CMK (cell line): ENCODE data around the gene NRP2.
A peak's percentile ranks its signal among the peaks of the same experiment; 100 is the strongest.

Source experiments
- DNase-seq: peaks from one replicate; pipeline ENCODE4 v3.0.0-alpha.2; 2010; ENCODE audit warnings: low read depth

Gene NRP2

DNA sequence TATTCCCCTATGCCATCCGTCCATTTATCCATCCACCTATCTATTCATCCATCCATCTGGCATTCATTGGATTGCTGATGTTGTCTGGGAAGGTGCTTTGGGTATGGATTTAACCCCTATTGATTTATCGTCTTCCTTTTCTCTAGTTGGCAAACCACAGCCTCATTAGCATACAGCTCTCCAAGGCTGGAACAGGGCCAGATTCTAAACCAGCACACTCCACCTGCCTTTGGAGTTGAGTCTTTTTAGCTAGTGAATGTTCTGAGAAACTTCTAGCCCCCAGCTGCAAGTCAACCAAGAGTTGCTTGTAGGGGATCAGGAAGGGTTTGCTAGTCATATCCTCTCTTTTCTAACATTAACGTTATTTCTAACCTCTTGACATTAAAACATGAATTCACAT lies 90.7 kb downstream of the NRP2 start:
- no peak for DNase-seq

DNA sequence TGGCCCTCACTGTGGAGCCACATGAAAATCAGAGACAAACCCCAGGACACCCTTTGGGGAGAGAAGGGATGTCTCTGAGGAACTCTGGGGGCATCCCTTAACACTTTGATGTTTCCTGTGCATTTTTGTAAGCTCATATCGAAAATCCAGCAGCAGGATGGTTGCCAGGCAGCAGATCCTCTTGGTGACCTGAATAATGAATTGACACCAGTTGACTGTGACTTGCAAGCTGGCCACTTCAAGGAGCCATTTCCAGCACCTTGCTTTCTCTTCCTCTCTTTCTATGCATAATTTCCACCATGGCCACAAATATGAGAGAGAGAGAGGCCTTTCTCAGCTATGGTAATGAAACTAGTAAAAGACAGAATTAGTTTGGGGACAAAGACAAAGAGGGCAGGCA lies 91.7 kb downstream of the NRP2 start:
- DNase-seq: no peak

DNA sequence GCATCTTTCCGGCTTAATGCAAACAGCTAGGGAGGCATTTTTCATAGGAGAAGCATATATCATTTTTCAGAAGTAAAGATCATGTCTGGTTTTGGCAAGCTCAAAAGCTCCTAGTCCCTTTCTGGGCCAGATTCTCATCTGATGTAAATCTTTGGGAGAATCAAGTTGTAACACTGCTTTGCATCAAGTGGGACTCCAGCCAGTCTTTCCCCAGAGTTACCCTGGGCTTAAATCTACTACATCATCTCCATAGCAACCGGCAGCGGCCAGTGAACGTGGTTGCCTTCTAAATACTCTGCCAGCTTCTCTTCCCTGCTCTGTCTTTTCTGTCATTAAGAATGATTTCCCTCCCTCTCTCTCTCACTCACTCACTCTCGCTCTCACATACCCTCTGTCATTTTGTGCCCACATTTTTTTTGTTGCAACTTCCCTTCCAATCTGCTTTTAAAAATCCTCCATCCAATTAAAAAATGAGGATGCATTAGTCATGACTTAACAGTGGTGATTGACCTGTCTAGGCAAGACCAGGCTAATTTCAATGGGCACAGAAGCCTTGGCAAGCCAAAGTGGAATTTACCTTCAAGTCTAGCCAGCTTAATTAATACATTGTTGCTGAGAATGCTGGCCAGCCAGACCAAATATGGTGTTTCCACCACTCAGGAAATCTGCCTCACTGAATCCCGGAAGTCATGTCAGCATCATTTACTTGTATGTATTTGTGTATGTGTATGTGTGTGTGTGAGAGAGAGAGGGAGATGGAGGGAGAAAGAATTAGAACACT lies 93.0 kb downstream of the NRP2 start:
- DNase-seq: no peak

DNA sequence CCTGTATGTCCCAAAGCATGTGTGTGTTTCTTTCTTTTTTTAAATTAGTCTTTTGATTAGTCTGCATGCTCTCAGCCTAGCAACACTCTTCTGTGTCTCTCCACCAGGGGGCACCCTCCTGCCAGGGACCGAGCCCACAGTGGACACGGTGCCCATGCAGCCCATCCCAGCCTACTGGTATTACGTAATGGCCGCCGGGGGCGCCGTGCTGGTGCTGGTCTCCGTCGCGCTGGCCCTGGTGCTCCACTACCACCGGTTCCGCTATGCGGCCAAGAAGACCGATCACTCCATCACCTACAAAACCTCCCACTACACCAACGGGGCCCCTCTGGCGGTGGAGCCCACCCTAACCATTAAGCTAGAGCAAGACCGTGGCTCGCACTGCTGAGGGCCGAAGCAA lies 93.8 kb downstream of the NRP2 start:
- peak; percentile 22 for DNase-seq

DNA sequence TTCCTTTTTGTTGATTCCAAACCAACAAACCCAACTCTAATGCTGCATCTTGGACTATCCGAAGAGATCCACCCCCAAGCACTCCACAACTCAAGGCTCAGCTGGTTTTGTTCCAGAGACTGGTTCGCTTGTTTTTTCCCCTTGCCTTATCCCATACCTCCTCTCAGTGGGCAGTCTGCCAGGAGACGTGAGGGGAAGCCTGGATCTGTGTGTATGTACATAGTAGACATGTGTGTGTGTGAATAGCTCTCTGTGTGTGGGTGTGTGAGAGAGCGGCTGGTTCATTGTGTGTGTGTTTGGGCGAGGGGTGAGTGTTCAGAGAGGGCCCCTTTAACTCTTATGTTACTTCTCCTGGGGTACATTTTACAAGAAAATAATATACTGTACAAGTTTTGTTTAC lies 94.4 kb downstream of the NRP2 start:
- no peak for DNase-seq

DNA sequence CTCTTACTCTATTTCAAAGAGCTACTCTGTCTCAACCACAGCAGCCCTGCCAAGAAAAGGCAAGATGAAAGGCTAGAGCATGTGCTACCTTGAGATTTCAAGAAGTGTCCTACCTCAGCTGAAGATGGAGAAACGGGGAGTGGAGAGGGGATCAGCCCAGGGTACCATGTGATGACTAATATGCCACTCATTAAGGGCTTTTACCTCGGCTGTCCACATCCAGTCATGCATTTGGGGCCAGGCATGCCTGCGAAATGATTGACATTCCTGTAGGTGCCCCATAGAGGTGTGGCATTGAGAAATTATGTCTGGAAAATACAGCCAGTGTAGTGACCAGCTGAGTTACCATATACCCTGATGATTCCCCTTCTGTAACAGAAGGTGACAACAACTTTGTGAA lies 96.1 kb downstream of the NRP2 start:
- DNase-seq: no peak

DNA sequence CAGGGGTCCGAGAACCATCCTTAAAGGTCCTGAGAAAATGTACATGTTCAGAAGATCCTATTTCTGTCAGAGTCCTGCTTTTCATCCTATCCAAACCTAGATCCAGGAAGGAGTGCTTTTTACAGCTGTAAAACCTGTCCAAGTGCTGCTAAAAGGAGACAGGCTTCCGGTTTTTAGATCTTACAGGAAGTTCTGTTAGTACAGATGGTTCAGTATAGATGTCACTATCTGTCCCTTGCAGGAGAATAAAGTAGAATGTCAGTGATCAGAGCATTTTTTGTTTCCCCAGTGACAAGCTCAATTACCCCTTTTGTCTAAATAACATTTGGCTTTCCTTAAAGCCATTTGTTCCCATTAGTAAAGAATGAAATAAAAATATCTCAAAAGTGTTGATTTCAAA lies 98.3 kb downstream of the NRP2 start:
- peak; percentile 68 for DNase-seq

DNA sequence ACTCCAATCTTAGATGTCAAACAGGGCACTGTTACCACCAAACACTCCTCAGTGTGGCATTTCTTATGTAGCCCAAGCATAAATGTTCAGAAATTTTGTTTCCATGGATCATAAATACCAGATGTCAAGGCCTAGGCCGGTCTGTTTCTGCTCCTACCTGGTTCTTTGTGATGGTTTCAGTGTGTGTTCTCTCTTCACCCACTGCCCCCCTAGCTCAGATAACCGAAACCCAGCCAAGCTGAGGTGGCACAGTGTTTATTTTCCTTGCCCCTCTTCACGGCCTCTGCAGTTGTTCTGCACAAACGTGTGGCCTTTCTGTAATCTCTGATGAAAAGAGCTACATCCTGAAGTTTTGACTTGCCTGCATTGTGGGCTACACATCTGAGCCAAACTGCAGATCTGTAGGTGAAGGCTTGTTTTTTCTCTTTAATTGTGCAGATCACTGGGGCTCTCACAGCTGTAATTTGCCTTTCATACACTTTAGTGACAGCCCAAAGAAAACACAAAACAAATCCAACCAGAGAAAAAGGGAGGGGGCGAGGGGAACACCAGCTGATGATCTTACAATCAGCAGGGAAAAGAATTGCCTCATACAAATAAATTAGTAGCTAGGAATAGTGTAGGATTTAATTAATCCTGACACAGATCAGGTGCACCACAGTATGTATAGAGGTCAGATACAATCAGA lies 99.1 kb downstream of the NRP2 start:
- DNase-seq: no peak

DNA sequence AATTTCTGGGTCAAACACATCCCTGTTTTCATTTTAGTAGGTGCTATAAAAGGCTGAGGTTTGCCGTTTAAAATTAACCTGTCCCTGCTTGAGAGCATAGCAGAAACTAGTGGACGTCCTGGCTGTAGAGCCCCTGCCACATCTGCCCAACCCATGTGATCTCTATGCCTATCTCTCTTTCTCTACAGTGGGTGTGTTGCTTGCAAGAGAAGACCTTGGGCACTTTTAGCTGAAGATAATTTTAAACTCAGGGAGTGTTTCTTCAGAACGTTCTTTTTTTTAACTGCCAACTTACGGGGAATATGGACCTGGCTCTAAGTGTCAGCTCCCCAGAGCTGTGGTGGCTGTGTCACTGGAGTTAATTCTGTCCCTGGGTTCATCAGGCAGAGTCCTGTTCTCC lies 100.6 kb downstream of the NRP2 start:
- no peak for DNase-seq

DNA sequence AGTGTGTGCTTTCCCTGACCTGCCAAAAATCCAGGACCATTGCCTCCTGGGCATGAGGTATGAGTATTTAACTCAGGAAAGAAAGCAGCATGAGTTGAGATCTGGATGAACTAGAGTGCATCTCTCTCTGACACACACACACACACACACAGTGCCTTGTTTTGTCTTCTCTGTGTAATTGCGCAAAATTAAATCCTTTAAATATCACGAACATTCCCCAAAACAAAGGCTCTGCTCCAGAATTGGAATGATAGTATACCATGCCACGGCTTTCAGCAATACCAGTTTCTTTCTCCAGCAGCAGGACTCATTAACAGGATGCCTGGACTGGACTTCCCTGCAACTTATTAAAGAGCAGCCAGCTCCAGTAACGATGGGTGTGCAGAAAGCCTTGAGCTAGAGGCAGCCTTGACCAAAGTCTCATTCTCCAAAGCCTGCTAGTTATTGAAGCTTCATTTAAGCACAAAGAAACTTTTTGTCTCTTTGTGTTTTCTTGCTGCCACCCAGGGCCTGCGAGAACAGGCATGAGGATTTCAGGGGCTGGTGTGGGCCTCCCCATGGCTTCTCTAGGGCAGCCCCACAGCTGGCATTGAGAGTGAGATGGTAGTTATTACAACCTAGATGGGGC lies 101.7 kb downstream of the NRP2 start:
- no peak for DNase-seq

DNA sequence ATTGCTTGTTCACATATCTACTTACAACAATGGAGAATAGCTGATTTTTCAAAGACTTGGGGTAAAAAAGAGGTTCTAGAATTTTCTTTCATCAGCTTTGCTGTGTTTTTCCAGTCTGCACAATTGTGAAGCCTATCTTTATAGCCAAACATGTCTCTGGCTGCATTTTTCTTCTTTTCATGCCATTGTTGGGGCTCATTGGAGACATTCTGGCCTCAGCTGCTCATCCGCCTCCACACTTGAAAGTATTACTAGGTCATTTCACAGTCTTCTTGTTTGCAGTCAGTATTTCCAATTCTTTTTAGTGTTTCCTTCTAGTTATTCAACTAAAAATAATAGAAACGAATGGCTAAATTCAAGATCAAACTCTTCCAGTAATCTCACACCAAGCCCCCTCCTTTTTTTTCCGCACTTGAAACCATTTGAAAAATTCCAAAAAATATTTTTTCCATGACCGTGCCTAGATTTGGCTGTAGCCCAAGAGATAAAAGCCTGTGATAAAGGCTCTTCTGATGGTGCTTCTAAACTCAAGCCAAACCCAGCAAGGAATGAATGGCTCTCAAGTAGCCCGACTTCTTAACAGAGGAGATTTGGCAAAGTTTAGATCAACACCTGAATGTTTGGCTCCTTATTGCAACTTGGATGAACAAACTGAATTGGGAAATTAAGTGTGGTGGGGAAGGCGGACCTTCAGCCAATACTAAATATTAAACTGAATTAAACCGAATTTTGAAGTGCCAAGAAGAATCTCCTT lies 103.4 kb downstream of the NRP2 start:
- DNase-seq: no peak

DNA sequence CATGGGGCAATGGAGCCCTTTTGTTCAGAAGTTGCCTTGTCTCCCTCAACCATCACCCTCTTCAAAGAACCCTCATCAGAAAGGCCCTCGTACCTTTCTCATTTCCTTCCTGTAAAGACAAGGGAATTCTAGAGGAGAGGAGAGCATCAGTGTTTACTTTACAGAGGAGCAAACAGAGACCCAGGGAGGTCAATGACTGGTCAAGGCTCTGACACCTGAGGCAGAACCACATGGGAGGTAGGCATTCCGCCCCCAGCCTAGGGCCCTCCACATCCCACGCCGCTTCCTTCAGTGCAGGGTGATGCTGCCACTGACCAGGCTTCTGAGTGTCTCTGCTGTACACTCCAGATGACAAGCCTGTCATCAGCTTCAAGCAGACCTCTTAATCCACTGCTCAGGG lies 104.7 kb downstream of the NRP2 start:
- no peak for DNase-seq

DNA sequence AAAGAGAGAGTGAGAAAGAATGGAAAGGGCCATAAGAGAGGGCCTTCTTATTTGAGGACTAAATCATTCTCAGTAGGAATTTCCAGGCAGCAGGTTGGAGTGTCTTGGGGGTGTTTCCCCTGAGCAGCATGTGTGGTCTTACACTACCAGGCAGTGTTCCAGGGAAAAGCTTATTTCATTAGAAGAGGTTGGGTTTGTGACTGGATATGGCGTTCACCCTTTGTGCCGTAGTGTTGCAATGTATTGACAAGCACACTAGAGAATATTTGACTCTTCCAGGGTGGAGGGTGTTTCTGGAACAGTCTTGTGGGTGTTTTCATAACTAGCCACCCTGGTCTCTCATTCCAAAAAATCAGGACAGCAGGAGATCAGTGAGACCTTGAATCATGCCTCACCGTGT lies 105.5 kb downstream of the NRP2 start:
- DNase-seq: no peak

DNA sequence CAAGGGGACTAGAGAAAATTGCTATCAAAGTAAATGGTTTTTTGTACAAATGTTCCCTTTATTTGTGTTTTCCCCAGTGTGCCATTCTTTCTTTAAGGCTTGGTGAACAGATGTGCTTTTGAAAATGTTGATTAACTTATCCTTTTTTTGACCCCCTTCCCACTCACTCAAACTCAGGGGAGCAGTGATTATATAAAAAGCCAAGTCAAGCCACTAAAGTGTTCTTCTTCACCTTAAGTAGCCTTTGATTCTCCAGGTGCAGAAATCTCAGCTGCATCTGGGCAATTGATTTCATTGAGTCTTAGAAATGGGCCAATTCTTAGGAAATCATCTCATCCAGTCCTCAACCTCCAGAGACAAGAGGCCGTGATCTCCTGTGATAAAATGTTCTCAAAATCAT lies 107.6 kb downstream of the NRP2 start:
- DNase-seq: no peak

DNA sequence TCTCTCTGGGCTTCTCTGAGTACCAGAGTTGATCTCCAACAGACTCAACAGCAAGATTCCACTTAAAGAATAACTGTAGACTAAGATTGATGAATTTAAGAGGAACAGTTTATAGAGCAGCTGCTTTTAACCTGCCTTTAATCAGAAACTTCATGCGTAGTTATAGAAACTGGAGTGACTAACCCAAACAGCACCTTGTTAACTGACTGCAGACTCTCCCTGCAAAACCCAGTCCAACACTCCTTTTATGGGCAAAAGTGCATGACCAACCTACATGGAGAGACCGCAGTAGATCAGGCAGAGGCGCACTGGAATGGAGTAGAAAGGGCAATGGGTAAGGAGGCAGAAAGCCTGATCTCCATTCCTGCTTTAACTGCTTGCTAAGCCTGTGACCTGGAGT lies 110.6 kb downstream of the NRP2 start:
- DNase-seq: no peak

DNA sequence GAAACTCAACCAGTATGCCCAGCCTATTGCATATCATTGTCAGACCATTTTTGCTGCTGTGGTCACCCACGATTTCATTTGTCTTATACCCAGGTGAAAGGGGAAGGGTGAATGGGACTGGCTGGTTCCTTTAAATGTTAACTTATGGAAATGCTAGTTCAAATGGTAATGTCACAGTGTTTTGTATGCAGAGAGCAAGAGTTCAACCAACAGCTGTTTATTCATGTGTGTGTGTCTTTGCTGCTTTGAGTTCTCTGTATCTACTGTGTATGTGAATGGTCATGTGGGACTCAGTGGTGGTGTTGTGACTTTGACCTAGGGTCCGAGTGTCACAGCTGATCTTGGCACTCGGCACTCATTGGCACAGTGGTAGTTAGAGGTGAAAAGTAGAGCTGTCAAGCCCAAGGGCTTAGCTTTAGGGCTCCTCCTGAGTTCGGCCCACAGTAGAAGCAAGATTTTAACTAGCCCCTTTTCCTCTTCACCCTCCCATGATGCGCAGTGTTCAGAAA lies 114.6 kb downstream of the NRP2 start:
- DNase-seq: no peak

DNA sequence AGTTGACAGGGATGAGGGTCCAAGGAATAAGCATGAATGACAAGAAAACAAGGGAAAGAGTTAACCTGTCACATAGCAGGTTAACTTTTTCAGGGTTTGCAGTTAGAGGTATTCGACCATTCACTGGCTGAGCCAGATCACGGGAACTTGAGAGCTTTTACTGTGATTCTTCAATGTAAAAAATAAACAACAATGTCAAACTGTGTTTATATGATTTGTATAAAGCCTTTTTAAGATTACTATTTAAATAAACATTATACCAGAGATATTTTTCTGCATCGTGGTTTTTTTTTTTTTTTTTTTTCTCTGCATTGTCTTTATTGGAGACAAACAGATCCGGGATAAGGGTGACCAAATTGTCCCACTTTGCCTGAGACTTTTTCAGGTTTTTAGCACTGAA lies 115.6 kb downstream of the NRP2 start:
- no peak for DNase-seq

DNA sequence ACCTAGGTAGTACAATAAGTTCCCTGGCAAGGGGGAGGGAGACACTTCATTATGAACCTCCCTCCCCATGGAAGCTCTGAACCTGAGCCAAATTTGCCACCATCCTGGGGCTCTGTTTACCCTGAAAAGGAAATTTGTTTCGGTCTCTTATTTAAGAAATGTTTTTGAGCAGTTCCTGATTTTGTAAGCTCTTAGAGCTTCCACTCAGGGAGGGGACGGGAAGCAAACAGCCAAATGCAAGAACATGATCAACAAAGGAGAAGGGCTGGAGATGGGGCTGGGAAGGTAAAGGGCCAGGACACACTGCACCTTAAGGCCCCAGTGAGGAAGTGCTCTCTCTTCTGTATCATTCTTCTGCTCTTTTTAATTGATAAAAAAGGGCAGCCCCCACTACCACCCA lies 117.9 kb downstream of the NRP2 start:
- no peak for DNase-seq

DNA sequence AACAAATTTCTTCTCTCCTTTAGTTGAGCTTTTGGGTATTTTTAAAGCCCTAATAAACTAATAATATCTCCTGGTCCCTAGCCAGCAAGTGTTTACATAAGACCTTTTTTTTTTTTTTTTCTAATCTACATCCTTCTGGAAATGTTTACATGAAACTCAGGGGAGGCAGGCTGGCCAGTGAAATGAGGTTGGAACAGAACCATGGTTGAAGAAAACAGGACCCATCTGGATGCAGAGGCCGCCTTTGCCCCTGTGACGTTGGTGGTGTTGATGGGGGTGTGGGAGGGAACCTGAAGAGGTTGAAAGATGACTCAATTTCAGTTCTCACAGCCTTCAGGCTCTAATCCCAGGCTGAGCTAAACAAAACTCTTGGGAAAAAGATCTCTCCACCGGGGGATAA lies 118.5 kb downstream of the NRP2 start:
- DNase-seq: no peak

DNA sequence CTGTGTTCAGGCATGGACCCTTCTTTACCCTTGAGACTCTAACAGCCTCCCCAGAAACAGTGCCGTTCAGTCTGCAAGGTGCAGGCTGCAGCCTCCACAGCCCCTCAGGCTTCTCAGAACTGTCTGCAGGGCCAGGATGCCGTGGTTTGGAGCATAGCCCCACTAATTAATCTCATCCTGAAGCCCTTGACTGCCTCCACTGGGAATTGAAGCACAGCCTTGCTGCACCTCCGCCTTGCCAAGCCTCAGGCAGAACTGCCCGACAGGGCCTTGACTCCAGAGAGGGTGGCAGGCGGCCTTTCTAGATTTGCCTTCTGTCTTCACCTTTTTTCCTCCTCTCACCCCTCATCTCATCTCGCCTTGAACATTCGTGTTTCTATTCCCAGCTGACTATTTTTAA lies 119.8 kb downstream of the NRP2 start:
- no peak for DNase-seq

DNA sequence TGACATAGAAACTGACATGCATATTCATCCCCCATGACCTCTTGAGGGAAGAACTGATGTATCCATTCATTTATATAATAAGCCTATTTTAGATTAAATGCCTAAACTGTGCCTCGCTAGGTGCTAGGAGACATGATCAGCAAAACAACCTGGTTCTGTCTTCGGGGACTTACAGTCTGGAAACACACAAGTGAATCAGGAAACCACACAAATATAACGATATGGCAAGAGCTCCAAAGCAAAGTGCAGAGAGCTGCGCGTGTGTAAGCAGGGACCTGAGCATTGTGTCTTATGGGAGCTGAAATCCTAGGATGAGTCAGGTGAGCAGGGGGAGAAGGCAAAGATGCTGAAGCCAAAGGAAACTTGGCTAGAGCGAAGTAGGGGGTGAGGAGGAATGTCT lies 120.6 kb downstream of the NRP2 start:
- no peak for DNase-seq

DNA sequence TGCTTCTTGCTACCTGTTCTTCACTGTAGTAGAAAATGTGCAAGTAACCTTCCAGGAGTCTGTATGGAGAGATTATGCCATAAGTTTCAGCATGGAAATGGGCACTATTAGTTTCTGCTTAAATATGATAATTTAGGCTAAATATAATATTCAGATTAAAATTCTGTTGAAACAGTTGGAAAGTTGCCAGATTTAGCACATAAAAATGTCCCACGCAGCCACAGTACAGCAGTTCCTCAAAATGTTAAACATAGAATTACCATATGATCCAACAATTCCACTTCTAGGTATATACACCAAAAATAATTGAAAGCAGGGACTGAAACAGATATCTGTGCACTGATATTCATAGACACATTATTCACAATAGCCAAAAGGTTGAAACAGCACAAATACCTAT lies 121.2 kb downstream of the NRP2 start:
- no peak for DNase-seq

DNA sequence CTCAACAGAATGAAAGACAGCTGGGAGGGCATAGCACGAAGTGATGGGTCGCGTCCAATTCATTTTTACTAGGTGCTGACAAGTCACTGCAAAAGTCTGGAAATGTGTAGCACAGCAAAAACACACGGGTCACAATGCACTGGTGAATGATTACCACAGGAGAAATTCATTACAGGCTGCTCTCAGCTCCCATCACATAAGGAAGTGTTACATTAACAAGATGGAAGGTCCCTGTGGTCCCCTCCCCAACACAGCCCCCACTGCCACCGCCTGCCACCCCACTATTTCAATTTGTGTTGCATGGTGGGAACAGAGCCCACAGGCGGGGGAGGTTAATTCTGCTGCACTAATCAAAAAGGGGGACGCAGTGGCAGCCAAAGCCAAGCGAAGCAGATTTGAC lies 122.8 kb downstream of the NRP2 start:
- no peak for DNase-seq
